ENCODE measurements around the gene APOBEC4.

DNA sequence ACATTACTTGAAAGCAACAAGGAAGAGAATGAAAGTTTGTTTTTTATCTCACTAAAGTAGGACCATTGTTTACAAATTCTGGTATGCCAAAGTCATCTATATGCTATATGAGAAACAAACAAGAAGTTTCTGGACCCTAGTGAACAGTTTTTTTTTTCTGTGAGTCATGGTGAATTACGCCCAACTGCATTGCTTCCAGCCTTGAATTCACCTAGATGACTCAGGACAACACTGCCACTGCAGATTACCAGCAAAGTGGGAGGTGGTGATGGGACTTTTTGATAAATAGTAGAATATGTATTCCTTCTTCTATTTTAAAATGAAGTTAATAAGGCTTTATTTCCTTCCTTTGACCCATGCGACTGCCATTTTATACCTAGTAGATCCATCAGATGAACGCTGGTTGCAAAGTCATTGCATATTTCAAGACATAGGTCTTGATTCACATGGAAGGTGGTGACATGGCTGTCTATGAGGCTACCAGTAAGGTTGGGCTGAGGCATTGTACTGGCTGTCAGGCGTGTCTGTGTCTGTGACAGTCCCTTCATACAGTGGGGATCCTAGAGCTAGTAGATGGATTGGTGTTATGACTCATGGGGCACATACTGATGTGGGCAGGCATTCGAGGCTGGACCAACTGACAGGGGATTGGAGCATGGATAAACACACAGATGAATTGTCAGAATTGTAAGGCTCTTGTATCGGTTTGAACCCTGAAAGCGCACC is 49.1 kb upstream of the APOBEC4 start:
- TF ChIP-seq, protein P1, sequence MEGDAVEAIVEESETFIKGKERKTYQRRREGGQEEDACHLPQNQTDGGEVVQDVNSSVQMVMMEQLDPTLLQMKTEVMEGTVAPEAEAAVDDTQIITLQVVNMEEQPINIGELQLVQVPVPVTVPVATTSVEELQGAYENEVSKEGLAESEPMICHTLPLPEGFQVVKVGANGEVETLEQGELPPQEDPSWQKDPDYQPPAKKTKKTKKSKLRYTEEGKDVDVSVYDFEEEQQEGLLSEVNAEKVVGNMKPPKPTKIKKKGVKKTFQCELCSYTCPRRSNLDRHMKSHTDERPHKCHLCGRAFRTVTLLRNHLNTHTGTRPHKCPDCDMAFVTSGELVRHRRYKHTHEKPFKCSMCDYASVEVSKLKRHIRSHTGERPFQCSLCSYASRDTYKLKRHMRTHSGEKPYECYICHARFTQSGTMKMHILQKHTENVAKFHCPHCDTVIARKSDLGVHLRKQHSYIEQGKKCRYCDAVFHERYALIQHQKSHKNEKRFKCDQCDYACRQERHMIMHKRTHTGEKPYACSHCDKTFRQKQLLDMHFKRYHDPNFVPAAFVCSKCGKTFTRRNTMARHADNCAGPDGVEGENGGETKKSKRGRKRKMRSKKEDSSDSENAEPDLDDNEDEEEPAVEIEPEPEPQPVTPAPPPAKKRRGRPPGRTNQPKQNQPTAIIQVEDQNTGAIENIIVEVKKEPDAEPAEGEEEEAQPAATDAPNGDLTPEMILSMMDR (IDR thresholded peaks at IDR 0.05; ENCODE audit: low read depth, low read length, missing input control) = no peak
- TF ChIP-seq YY1 (IDR thresholded peaks at IDR 0.05) (no peak), JUND (IDR thresholded peaks at IDR 0.05) (no peak), TAF1 (conservative IDR thresholded peaks at IDR 0.05) (no peak), RAD21 (IDR thresholded peaks at IDR 0.05) (no peak), GABPA (IDR thresholded peaks at IDR 0.05 in 1 of 2, conservative IDR thresholded peaks at IDR 0.05 in 1 of 2) (no peak)
- TF ChIP-seq, protein P2, sequence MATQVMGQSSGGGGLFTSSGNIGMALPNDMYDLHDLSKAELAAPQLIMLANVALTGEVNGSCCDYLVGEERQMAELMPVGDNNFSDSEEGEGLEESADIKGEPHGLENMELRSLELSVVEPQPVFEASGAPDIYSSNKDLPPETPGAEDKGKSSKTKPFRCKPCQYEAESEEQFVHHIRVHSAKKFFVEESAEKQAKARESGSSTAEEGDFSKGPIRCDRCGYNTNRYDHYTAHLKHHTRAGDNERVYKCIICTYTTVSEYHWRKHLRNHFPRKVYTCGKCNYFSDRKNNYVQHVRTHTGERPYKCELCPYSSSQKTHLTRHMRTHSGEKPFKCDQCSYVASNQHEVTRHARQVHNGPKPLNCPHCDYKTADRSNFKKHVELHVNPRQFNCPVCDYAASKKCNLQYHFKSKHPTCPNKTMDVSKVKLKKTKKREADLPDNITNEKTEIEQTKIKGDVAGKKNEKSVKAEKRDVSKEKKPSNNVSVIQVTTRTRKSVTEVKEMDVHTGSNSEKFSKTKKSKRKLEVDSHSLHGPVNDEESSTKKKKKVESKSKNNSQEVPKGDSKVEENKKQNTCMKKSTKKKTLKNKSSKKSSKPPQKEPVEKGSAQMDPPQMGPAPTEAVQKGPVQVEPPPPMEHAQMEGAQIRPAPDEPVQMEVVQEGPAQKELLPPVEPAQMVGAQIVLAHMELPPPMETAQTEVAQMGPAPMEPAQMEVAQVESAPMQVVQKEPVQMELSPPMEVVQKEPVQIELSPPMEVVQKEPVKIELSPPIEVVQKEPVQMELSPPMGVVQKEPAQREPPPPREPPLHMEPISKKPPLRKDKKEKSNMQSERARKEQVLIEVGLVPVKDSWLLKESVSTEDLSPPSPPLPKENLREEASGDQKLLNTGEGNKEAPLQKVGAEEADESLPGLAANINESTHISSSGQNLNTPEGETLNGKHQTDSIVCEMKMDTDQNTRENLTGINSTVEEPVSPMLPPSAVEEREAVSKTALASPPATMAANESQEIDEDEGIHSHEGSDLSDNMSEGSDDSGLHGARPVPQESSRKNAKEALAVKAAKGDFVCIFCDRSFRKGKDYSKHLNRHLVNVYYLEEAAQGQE (IDR thresholded peaks at IDR 0.05) = no peak
